HEK293T (cell line): Measurements from ENCODE around the gene KRT33B.

Experiments used
- BHLHE40 ChIP-seq: fragments of 450-650 bp; IDR thresholded peaks from 2 replicates; pipeline ENCODE4 v1.6.1; 2016; ENCODE audit warnings: mild to moderate bottlenecking, moderate library complexity, borderline replicate concordance
- ELF4 ChIP-seq: fragments of 450-650 bp; IDR thresholded peaks from 2 replicates; pipeline ENCODE4 v1.6.1; 2017; ENCODE audit warnings: antibody characterized with exemption
- FOXM1 ChIP-seq: fragments of 450-650 bp; IDR thresholded peaks from 2 replicates; pipeline ENCODE4 v1.6.1; 2017; ENCODE audit warnings: mild to moderate bottlenecking, borderline replicate concordance
- HDGF ChIP-seq: fragments of 450-650 bp; IDR thresholded peaks from 2 replicates; pipeline ENCODE4 v1.6.1; 2017; ENCODE audit warnings: antibody characterized with exemption, borderline replicate concordance
- SP1 ChIP-seq: fragments of 450-650 bp; IDR thresholded peaks from 2 replicates; pipeline ENCODE4 v1.6.1; 2017
- TARDBP ChIP-seq: fragments of 450-650 bp; IDR thresholded peaks from 2 replicates; pipeline ENCODE4 v1.6.1; 2016

- TF ChIP-seq FOXM1: no peak
- TF ChIP-seq SP1: no peak
- TF ChIP-seq HDGF: no peak
- TF ChIP-seq TARDBP: no peak
- TF ChIP-seq ELF4: no peak
- TF ChIP-seq BHLHE40: no peak
These were observed 30.6 kb downstream of the KRT33B start for GRCh38 chr17:41338961-41339485.
